Fibroblast of pulmonary artery (primary cell): ENCODE measurements around the gene MRPS14.
"Not testable (repeated sequence)": the region's sequence is repeated elsewhere in the genome, so short reads cannot be mapped to it uniquely, and the experiment has no call there.

Experiments
- DNase-seq: peaks from one replicate; pipeline ENCODE4 v3.0.0-alpha.2; 2010; ENCODE audit warnings: low read depth
- H3K4me3 ChIP-seq: replicated peaks from 2 replicates; pipeline ENCODE4 v1.5.1; 2011; ENCODE audit warnings: low read depth, mild to moderate bottlenecking, control low read depth, low read length, moderate library complexity
- CTCF ChIP-seq: IDR thresholded peaks from 2 replicates; pipeline ENCODE4 v1.5.1; 2011; ENCODE audit warnings: mild to moderate bottlenecking, control low read depth, low read length, inconsistent platforms; ENCODE audit errors: missing control alignments

Gene MRPS14

GRCh38 chr1:175024773-175025172 is 1.5 kb upstream of the MRPS14 start:
- no peak for DNase-seq
- no peak for TF ChIP-seq CTCF
- no peak overlapping the region for H3K4me3 ChIP-seq

- H3K4me3 ChIP-seq, result peak overlapping the region; percentile 87
- not testable (repeated sequence) for DNase-seq
Observed at GRCh38 chr1:175023922-175024242, 657 bp upstream of the MRPS14 start.

- TF ChIP-seq CTCF, result no peak
- DNase-seq, result no peak
- no peak overlapping the region for H3K4me3 ChIP-seq
Observed at GRCh38 chr1:175019524-175019923, 3.7 kb downstream of the MRPS14 start.

- TF ChIP-seq CTCF, result no peak
- H3K4me3 ChIP-seq, result no peak overlapping the region
- DNase-seq, result peak; percentile 71
Observed at GRCh38 chr1:175015243-175015642, 8.0 kb downstream of the MRPS14 start.

- no peak overlapping the region for H3K4me3 ChIP-seq
- no peak for DNase-seq
- no peak for TF ChIP-seq CTCF
Observed at GRCh38 chr1:175013445-175013844, 9.8 kb downstream of the MRPS14 start.

- no peak for TF ChIP-seq CTCF
- H3K4me3 ChIP-seq, result no peak overlapping the region
- DNase-seq, result no peak
Observed at GRCh38 chr1:175009532-175009931, 13.7 kb downstream of the MRPS14 start.

- H3K4me3 ChIP-seq, result no peak overlapping the region
- no peak for TF ChIP-seq CTCF
- no peak for DNase-seq
Observed at GRCh38 chr1:175005085-175005783, 18.0 kb downstream of the MRPS14 start.
